Coronary artery (tissue), 2 donors: ENCODE results near the gene ACSM5.

Experiments
- DNase-seq: peaks from one replicate; pipeline ENCODE4 v3.0.0-alpha.2; 2017; ENCODE audit warnings: low spot score
- H3K27ac ChIP-seq, 2 donors: fragments of 200-600 bp; sonication (generic); one replicate each; pipeline ENCODE4 v1.5.1; 2016 to 2019
- H3K4me3 ChIP-seq: fragments of 200-600 bp; sonication (generic); 2 replicates; pipeline ENCODE4 v1.5.1; 2016; ENCODE audit warnings: mild to moderate bottlenecking, moderate library complexity
- TF ChIP-seq, protein P1 (sequence below): fragments of 200-600 bp; sonication (generic); IDR thresholded peaks from one replicate; pipeline ENCODE4 v1.5.1; 2019; ENCODE audit warnings: antibody characterized with exemption

ACSM5 gene

DNA sequence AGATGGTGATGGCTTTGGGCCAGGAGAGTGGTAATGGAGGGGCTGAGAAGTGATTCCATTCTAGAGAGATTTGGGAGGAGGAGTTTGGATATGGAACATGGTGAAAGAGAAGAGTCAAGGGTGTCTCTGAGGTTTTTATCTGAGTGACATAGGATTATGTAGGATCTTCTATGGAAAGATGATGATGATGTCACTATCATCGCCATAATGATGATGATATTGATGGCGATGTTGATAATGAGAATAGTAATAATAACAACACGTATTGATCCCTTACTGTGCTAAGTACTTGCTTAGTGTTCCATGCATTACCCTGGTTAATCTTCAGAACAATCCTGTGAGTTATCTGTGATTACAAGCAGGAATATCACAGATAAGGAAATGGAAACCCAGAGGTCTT is 21.4 kb upstream of the ACSM5 start:
- Histone ChIP-seq H3K27ac (no peak overlapping the region), H3K4me3 (no peak overlapping the region)

DNA sequence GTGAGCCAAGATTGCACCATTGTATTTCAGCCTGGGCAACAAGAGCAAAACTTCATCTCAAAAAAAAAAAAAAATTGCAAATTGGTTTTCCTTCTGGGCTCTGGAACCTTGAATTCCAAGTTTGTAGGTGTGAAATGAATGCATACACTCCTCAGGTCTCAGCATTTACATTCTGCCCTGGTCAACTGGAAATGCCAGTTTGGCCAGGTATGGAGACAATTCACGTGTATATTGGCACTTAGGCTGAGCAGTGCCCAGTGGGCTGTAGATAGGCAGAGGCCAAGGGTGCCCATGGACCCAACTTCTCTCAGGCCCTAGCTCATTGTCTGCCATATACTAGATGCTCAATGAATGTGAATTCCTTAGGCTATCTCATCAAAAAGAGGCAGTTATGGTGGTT is 20.5 kb upstream of the ACSM5 start:
- Histone ChIP-seq H3K27ac (no peak overlapping the region), H3K4me3 (no peak overlapping the region)
- DNase-seq, result no peak
- TF ChIP-seq, protein P1, sequence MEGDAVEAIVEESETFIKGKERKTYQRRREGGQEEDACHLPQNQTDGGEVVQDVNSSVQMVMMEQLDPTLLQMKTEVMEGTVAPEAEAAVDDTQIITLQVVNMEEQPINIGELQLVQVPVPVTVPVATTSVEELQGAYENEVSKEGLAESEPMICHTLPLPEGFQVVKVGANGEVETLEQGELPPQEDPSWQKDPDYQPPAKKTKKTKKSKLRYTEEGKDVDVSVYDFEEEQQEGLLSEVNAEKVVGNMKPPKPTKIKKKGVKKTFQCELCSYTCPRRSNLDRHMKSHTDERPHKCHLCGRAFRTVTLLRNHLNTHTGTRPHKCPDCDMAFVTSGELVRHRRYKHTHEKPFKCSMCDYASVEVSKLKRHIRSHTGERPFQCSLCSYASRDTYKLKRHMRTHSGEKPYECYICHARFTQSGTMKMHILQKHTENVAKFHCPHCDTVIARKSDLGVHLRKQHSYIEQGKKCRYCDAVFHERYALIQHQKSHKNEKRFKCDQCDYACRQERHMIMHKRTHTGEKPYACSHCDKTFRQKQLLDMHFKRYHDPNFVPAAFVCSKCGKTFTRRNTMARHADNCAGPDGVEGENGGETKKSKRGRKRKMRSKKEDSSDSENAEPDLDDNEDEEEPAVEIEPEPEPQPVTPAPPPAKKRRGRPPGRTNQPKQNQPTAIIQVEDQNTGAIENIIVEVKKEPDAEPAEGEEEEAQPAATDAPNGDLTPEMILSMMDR, result no peak

More for the DNA sequence above, 21.4 kb upstream of the ACSM5 start:
- DNase-seq, result no peak
- TF ChIP-seq, protein P1, result no peak

DNA sequence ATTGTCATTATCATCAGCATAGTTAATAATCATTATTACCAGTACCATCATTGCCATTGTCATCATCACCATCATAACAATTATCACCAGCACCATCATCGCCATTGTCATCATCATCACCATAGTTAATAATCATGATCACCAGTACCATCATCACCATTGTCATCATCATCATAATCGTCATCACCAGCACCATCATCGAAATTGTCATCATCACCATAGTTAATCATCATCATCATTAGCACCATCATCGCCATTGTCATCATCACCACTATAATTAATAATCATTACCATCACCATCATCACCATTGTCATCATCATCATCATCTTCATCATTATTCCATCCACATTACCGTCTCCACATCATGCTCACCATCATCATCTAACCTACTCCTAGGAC is 18.3 kb upstream of the ACSM5 start:
- DNase-seq, result no peak
- Histone ChIP-seq H3K4me3 (no peak overlapping the region), H3K27ac (no peak overlapping the region)
- TF ChIP-seq, protein P1, result no peak

DNA sequence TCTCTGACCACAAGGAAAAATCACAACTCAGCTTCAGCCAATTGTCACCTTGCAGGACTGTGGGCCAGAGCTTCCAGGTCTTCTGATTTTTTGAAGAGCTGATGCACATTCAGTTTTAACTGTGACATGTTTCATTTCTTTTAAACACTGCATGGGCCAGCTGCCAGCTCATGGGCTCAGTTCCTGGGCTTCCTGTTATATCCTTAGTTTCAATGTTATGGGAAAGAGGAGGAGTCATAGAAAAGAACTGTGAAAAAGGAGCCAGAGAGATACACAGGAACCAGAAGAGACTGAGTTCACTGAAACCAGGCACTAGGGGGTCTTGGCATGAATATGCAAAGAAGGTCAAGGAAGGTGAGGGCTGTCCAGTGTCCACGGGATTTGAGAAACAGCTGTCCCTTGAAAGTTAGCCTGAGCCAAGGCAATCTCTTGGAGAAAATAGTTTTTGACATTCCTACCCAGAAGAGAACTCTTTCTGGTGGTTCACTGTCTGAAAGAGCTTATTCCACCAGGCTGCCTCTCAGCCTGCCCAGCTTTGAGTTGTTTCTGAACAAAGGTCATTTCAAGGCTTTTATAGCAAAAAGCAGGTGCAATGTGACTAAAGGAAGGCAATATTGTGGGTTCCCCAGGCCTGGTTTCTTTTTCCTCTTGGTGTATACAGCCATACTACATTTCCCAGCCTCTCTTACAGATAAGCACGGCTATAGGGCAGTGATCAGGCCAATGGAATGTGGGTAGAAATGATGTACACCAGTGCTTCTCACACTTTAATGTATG is 15.3 kb upstream of the ACSM5 start:
- H3K27ac ChIP-seq, result no peak overlapping the region
- no peak for DNase-seq
- TF ChIP-seq, protein P1, result no peak
- H3K4me3 ChIP-seq, result no peak overlapping the region

DNA sequence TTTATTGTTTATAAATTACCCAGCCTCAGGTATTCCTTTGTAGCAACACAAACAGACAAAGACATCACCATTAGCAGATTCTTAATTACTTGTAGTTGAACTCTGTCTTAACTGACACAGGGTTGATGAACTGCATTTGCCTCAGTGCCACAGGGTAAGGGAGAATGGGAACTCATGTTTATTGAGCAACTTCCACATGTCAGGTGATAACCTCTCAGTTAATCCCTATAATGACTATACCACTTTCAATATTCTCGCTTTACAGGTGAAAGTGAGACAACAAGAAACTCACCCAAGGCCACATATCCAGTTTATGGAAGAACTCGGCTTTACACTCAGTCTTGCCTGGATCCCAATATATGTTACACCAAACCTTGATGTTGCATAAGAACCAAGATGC is 13.4 kb upstream of the ACSM5 start:
- H3K4me3 ChIP-seq, result no peak overlapping the region
- DNase-seq, result no peak
- H3K27ac ChIP-seq, result no peak overlapping the region
- TF ChIP-seq, protein P1, result no peak

DNA sequence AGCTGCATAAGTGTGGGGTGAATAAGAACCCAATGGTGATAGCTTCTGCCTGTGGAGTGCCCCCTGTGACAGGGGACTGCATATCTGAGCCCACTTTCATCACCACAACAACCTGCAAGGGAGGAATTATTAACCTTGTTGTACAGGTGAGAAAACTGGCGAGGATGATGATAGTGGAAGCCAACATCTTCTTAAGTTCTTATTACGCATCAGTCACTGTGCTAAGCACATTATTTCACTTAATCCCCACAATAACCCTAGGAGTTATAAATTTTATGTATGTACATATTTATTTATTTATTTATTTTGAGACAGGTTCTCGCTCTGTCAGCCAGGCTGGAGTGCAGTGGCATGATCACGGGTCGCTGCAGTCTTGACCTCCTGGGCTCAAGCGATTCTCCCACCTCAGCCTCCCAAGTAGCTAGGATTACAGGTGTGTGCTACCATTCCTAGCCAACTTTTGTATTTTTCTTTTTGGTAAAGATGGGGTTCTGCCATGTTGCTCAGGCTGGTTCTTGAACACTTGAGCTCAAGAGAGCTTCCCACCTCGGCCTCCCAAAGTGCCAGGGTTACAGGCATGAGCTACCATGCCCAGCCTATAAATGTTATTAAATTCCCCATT is 12.4 kb upstream of the ACSM5 start:
- Histone ChIP-seq H3K27ac (no peak overlapping the region), H3K4me3 (no peak overlapping the region)
- DNase-seq, result no peak
- TF ChIP-seq, protein P1, result no peak

DNA sequence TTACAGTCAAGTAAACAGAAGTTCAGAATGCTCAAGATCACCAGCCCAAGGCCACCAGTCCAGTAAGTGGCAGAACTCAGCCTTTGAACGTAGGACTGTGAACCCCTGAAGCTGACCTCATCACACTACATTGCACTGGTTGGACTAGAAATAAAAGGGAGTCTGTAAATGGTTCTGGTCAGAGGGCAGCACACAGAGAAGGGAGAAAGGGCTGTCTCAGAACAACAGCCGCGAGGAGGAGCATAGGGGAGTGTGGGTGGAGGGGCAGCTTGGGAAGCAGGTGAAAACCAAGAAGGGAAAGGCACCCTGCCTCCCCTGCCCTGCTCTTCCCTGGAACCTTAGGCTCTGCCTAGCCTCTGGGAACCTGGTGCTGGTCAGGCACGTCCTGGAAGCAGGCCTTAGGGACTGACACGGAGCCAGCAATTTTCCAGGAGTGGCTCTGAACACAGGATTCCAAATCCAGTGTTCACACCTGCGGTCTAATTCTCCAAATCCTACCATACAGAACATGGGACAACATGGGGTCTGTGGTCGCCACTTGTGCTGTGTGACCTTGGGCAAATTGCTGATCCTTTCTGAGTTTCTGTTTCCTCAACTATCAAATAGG is 11.8 kb upstream of the ACSM5 start:
- DNase-seq, result no peak
- Histone ChIP-seq H3K4me3 (no peak overlapping the region), H3K27ac (no peak overlapping the region)
- TF ChIP-seq, protein P1, result no peak
